ENCODE data around the gene SEMA3G.

Gene SEMA3G

DNA sequence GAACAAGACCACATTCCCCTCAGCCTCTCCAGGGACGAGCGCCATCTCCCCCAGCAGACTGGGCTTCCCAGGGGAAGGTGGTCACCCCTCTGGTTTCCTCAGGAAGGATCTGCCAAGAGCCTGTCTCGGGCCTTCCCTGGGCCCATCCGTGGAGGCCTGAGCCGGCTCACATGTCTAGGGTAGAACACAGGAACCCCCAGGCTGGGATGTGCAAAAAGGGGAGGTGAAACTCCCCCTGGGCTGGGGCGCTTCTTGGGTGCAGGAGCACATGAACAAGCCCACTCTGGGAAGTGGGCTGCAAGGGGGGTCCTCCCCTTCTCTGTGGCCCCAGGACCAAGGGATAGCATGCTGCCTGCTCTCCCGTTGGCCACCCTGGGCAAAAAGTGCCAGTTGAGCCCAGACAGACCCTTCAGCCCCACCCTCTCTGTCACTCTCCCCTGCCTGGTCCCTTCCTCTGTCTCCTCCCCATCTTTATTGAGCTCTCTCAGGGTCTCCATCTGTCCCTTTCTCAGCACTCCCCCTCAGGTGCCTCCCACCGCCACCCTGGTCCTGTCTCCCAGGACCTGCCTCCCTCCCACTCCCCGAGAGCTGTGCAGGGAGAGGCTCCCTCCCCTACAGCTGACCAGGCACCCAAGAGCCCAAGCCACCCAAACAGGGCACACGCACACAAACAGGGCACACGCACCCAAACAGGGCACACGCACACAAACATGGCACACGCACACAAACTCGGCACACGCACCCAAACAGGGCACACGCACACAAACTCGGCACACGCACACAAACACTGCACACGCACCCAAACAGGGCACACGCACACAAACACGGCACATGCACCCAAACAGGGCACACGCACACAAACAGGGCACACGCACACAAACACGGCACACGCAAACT is 864 bp downstream of the SEMA3G start:
- no peak for DNase-seq (ENCODE audit: low read depth)
- TF ChIP-seq, protein P1, sequence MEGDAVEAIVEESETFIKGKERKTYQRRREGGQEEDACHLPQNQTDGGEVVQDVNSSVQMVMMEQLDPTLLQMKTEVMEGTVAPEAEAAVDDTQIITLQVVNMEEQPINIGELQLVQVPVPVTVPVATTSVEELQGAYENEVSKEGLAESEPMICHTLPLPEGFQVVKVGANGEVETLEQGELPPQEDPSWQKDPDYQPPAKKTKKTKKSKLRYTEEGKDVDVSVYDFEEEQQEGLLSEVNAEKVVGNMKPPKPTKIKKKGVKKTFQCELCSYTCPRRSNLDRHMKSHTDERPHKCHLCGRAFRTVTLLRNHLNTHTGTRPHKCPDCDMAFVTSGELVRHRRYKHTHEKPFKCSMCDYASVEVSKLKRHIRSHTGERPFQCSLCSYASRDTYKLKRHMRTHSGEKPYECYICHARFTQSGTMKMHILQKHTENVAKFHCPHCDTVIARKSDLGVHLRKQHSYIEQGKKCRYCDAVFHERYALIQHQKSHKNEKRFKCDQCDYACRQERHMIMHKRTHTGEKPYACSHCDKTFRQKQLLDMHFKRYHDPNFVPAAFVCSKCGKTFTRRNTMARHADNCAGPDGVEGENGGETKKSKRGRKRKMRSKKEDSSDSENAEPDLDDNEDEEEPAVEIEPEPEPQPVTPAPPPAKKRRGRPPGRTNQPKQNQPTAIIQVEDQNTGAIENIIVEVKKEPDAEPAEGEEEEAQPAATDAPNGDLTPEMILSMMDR (IDR thresholded peaks at IDR 0.05; ENCODE audit: low read depth, low read length, missing control alignments), result no peak
- H3K4me3 ChIP-seq (ENCODE audit: low read depth, low read length), result no peak overlapping the region

DNA sequence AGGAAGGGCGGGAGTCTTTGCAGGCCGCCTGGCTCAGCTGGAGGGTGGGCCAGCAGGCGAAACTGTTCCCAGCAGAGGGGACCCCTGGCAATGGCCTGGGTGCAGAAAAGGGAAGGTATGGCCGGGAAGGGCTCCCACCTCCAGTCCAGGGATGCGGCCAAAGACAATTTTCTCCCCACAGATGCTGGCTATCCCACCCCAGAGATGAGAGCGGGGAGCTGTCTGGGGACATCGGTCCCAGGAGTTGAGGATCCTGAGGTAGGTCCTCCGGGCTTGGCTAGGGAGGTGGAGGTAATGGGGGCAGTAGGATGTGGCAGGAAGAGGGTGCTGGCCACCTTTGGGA is 1.7 kb downstream of the SEMA3G start:
- DNase-seq (ENCODE audit: low read depth), result no peak
- TF ChIP-seq, protein P1 (IDR thresholded peaks at IDR 0.05; ENCODE audit: low read depth, low read length, missing control alignments), result no peak
- no peak overlapping the region for H3K4me3 ChIP-seq (ENCODE audit: low read depth, low read length)

DNA sequence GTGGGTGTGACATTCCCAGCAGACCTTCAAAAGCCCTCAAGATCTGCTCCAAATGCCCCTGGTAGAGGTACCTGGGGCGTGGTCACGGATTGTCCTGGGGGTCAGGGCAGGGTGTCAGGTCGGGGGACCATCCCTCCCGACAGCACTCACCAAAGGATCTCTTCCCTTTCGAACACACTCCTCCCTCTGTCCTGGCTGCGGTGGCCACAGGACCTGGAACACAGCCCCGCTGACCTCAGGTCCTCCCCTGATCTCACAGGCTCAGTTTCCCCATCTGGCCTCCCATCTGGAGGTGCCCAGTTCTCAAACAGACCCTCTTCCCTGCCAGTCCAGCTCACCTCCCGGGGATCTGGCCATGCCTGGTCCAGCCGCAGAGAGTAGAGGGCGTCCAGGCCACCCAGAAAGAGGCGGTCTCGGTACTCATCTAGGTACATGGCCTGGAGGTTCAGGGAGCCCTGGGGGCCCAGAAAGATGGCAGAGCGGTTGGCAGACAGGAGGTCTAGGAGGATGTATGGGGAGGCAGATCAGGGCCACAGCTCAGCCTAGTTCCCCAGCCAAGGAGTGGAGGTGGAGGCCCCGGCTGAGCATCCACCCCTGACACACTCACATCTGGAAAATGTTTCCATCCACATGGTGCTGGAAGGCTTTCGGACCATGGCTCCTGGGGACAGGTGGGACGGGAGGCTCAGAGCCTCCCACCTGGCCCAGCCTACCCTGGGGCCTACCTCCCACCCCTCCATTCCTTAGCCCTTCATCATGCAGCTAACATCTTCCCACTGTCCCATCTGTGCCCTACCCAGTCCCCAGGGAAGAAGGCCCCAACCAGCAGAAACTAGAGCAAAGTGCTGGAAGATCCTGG is 2.3 kb downstream of the SEMA3G start:
- H3K4me3 ChIP-seq (ENCODE audit: low read depth, low read length), result no peak overlapping the region
- DNase-seq (ENCODE audit: low read depth), result no peak
- TF ChIP-seq, protein P1 (IDR thresholded peaks at IDR 0.05; ENCODE audit: low read depth, low read length, missing control alignments), result no peak

DNA sequence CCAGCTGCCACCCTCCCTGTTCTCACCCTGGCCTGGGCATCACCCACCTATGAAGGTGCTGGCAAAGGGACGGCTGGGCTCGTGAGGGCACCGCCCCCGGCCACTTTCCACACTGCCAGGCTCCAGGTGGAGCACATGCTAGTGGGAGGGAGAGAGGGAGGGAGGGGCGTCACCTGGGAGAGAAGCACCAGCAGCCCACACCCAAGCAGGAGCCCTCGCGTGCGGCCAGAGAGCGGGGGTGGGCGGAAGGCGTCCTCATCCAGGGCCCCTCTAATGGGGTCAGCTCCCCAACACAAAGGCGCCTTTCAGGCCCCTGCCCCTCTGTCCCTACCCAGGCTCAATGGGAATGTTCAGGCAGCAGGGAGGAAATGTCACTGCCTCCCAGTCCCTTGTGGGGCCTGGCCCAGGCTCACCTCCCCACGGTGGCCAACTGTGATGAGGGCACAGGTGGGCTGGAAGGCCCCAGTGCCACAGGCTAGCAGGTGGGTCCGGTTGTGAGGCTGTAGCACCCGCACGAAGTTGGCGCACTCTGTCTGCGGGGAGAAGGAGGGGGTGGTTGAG is 3.1 kb downstream of the SEMA3G start:
- TF ChIP-seq, protein P1 (IDR thresholded peaks at IDR 0.05; ENCODE audit: low read depth, low read length, missing control alignments), result no peak
- DNase-seq (ENCODE audit: low read depth), result no peak
- no peak overlapping the region for H3K4me3 ChIP-seq (ENCODE audit: low read depth, low read length)

DNA sequence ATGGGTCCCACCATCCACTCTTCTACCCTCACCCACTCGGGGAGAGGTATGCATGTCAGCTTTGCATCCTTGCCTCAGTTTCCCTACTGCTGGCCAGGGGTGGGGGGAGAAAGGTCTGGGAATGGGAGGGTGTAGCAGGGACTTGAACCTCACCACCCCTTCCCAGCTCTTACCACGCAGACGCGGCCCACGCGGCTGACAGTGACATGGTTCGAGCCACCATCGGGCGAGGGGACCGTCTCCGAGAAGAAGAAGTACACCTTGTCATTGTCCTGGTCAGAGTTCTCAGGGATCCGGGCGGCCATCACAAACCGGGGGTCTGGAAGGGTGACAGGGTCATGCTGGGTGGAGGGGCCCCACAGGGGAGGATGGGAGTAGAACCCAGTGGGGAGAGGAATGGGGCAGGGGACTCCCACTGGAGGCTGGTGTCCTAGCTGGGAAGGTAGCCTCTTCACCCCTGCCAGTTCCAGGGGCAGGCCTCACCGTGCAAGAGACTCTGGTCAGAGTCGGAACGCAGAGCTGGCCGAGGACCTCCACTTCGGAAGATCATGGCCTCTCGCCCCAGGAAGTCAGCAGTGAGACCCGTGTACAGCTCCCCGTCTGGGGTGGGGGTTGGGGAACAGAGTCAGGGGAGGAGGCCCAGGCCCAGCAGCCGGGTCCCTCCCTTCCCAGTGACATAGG is 3.7 kb downstream of the SEMA3G start:
- no peak for DNase-seq (ENCODE audit: low read depth)
- no peak overlapping the region for H3K4me3 ChIP-seq (ENCODE audit: low read depth, low read length)
- TF ChIP-seq, protein P1 (IDR thresholded peaks at IDR 0.05; ENCODE audit: low read depth, low read length, missing control alignments), result no peak

DNA sequence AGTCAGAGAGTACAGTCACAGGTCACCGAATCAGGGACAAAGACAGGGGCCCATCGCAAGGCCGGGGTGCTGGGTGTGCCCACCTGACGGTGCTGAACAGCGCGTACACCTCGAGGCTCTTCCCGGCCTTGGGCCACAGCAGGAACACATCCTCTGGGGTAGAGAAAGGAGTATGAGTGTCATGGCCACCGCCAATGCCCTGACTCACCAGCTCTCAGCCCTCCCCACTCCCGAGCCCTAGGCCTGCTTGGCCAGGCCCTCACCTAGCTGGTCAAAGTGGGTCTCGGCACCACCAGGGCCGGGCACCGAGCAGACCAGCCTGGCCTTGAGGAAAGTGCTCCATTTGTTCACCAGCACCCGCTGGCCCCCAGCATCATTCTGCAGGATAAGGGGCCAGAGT is 4.2 kb downstream of the SEMA3G start:
- H3K4me3 ChIP-seq (ENCODE audit: low read depth, low read length), result no peak overlapping the region
- TF ChIP-seq, protein P1 (IDR thresholded peaks at IDR 0.05; ENCODE audit: low read depth, low read length, missing control alignments), result no peak
- no peak for DNase-seq (ENCODE audit: low read depth)
